Glomerular visceral epithelial cell (primary cell): Measurements from ENCODE around the gene OR10J5.
"Not testable (repeated sequence)": the region's sequence is repeated elsewhere in the genome, so short reads cannot be mapped to it uniquely, and the experiment has no call there.

Source experiments
- DNase-seq: peaks from one replicate; pipeline ENCODE4 v3.0.0-alpha.2; 2016; ENCODE audit errors: extremely low spot score

The OR10J5 gene

DNA sequence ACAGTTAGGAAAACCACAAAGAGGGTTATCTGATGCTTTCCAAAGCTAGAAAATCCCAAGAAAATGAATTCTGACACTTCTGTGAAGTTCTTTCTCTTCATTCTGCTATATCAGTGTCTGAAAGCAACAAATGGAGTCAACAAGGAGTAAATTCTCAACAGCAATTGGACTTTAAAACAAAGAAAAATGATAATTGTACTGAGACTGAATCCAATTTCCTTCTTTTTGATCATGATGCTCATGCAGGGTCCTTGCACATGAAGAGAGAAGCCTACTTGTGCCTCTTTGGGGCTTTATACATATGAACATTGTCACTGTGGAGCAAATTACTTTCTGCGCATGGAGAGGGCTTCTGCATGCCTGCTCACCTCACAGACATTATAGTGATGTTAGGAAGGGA, at the start of gene OR10J5:
TSS of gene OR10J5 (minus strand) at position 101 of the 400 bp plus-strand sequence. CDS start at position 101, 0 bp downstream.
- no peak for DNase-seq

DNA sequence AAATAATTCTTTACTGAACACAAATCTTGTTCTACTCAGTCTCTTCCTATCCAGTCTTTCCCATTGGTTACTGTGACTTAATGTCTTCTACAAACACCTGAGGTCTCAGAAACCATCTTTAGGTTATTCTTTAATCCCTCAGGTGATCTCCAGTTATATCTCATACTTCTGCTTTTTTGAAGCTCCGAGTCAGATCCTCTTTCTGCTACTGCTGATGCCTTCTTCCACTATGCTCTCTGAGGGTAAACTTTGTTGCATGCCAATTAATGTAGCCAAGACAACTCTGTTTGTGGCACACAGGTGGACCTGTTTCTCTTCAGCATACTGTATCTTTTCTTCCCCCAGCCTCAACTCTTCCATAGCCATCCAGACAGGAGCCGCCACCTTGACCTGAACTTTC, 48.7 kb upstream of the OR10J5 start:
- no peak for DNase-seq

- DNase-seq, result no peak
Observed at GRCh38 chr1:159581422-159581821, 45.6 kb upstream of the OR10J5 start.

GRCh38 chr1:159580340-159580739, 44.5 kb upstream of the OR10J5 start:
- no peak for DNase-seq

- no peak for DNase-seq
Observed at GRCh38 chr1:159577446-159577845, 41.6 kb upstream of the OR10J5 start.

DNA sequence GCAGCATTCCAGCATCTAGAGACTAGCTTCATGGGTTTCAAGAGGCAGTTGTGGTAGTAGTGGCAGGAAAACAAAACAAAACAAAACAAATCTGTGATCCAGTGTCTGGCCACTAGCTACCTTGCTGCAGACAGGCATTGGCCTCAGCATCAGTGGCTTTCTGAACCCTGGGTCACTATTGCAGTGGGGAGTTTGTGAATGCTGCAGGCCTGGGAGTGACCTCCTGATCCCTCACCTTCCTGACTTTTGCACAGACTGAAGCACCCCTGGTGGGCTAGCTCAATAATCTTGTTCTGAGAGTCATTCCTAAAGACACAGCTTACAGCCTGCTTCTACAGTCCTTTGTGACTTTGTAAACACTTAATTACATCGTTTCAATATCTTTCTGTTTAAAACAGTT, 26.9 kb upstream of the OR10J5 start:
- DNase-seq, result no peak

GRCh38 chr1:159561497-159561896, 25.7 kb upstream of the OR10J5 start:
- DNase-seq, result no peak

- DNase-seq, result no peak
Observed at GRCh38 chr1:159560599-159560998, 24.8 kb upstream of the OR10J5 start.

- no peak for DNase-seq
Observed at GRCh38 chr1:159556931-159557369, 21.1 kb upstream of the OR10J5 start.

GRCh38 chr1:159554696-159555095, 18.9 kb upstream of the OR10J5 start:
- DNase-seq, result no peak

DNA sequence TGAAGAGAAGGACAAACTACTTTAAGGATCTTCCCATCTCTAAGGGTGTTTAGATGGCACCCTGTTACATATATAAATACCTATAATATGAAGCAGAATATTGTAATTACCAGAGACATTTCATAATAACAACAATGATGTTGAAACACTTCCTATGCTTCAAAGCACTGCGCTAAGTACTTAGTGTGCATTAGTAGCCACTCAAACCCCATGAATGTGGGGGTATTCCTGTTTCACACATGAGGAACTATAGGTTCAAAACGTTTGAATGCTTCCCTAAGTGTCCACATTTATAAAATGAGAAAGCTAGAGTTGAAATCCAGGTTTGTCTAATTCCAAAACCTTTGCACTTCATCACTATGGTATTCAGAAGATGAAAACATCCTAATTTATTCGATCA, 18.5 kb upstream of the OR10J5 start:
- DNase-seq, result no peak

- DNase-seq, result no peak
Observed at GRCh38 chr1:159548126-159548525, 12.3 kb upstream of the OR10J5 start.

DNA sequence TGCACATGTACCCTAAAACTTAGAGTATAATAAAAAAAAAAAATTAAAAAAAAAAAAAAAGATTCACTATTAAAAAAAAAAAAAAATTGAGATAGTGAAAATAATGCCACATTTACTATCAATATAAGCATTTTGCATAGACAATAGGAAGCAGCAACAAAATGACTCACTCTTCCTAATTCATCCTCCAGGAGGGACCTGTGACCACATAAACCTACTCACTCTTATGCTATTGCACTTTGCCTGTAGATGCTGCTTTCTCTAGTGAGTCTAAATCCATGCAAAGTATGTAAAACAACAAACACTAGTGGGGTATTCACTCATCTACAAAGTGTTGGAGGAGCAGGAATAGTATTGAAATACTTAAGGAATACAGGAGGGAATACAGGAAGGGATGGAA, 2.9 kb downstream of the OR10J5 start:
- no peak for DNase-seq

GRCh38 chr1:159524792-159525191, 11.0 kb downstream of the OR10J5 start:
- DNase-seq, result not testable (repeated sequence)

GRCh38 chr1:159510229-159510541, 25.6 kb downstream of the OR10J5 start:
- DNase-seq, result no peak

DNA sequence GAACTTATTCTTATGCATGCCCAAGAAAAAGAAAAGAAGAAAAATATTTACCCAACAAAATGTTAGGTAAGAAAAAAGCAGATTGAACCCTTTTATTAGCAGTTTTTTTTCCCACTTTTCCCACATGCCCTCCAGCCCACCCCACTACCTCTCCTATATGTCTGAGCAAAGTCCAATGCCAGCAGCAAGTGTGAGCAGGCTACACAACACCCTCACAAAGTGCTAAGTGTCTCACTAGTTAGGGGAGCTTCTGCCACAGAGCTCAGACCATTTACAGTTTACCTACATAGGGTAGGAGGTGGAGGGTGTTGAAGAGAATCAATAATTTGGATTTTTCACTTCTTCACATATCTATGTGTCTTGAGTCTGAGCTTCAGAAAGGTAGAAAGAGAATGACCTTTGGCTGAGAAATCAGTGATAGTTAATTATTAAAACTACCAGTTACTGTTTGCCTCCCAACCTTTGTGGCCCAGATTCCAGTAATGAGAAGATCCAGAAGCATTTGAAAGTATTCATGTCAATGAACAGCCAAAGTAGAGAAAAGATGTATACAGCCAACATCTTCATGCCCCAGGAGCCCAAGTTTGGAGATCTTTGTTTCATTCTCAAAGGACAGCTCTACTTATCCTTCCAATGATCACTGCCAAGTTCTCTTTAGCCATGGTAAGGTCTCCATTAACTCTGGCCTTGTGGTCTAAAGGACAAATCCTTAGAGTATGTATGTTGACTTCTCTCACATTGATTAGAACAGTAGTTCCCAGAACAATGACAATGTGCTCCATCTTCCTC, 26.2 kb downstream of the OR10J5 start:
- DNase-seq, result no peak

DNA sequence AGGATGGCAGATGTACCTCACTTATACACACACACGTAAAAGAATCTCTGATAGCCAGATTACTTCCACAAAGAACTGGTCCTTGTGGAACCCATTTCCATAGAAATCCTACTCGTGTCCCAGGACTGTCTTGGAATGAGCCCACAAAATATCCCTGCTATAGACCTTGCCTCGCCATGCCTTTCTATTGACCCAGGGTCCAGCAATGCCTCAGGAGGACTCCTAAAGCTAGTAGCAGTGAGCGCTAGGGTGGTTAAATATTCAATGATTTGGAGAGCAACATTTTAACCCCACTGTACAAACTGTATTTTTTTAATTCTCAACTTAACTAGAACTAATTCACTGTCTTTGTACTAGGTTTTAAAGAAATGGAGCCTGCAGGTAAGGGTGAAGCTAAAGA, 26.9 kb downstream of the OR10J5 start:
- no peak for DNase-seq

GRCh38 chr1:159505676-159506075, 30.1 kb downstream of the OR10J5 start:
- no peak for DNase-seq

- no peak for DNase-seq
Observed at GRCh38 chr1:159501082-159501481, 34.7 kb downstream of the OR10J5 start.

- DNase-seq, result not testable (repeated sequence)
Observed at GRCh38 chr1:159494513-159495210, 41.1 kb downstream of the OR10J5 start.

DNA sequence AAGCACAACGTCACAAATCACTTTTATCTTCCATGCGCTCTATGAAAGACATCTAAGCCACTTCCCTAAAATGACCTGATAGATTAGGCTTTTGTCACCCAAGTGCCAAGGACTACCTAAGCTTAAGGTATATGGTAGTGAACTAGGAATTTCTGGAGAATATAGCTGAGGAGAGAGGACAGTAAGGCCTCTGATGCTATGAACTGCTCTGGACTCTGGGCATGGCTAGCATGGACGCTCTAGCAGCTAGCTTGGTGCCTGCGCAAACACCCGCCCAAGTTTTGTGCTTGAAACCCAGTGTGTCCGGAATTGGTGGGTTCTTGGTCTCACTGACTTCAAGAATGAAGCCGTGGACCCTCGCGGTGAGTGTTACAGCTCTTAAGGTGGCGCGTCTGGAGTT, 42.5 kb downstream of the OR10J5 start:
- no peak for DNase-seq

GRCh38 chr1:159492575-159493323, 43.1 kb downstream of the OR10J5 start:
- DNase-seq, result peak; percentile 65
